HepG2 (cell line): ENCODE data around the gene SDR42E2. TPM values are rescaled to one million over a fixed set of nuclear protein-coding genes. Genes with fewer than 3 reads are reported as not detected.

Experiments
- EZH2 ChIP-seq: conservative IDR thresholded peaks from 2 replicates; pipeline ENCODE4 v1.6.1; 2012; ENCODE audit warnings: mild to moderate bottlenecking, low read depth, low read length, moderate library complexity
- MAFG ChIP-seq: sonication (generic); formaldehyde crosslinking; IDR thresholded peaks from 2 replicates; pipeline ENCODE4 v1.5.1; 2020; ENCODE audit warnings: mild to moderate bottlenecking, missing genetic modification reagents
- MEIS1 ChIP-seq: sonication (generic); formaldehyde crosslinking; IDR thresholded peaks from 2 replicates; pipeline ENCODE4 v1.9.0; 2021; ENCODE audit warnings: mild to moderate bottlenecking, missing genetic modification reagents, moderate library complexity, borderline replicate concordance
- MIXL1 ChIP-seq: IDR thresholded peaks from 2 replicates; pipeline ENCODE4 v1.6.1; 2016
- NKX3-1 ChIP-seq: sonication (generic); formaldehyde crosslinking; IDR thresholded peaks from 2 replicates; pipeline ENCODE4 v1.5.0; 2020; ENCODE audit warnings: missing genetic modification reagents
- PBX2 ChIP-seq: IDR thresholded peaks from 2 replicates; pipeline ENCODE4 v1.6.1; 2016; ENCODE audit warnings: control low read depth
- PITX1 ChIP-seq: sonication (generic); formaldehyde crosslinking; IDR thresholded peaks from 2 replicates; pipeline ENCODE4 v1.5.1; 2020; ENCODE audit warnings: mild to moderate bottlenecking, missing genetic modification reagents
- YEATS2 ChIP-seq: sonication (generic); formaldehyde crosslinking; IDR thresholded peaks from 2 replicates; pipeline ENCODE4 v1.4.0; 2020; ENCODE audit warnings: missing genetic modification reagents, borderline replicate concordance
- ZBTB26 ChIP-seq: IDR thresholded peaks from 2 replicates; pipeline ENCODE4 v1.6.1; 2016; ENCODE audit warnings: missing compliant biosample characterization, missing genetic modification reagents, borderline replicate concordance
- ZNF280D ChIP-seq: sonication (generic); formaldehyde crosslinking; IDR thresholded peaks from 2 replicates; pipeline ENCODE4 v1.5.1; 2020; ENCODE audit warnings: mild to moderate bottlenecking, missing genetic modification reagents
- ZNF337 ChIP-seq: sonication (generic); formaldehyde crosslinking; IDR thresholded peaks from 2 replicates; pipeline ENCODE4 v1.5.1; 2020; ENCODE audit warnings: missing genetic modification reagents, low read depth, mild to moderate bottlenecking, borderline replicate concordance
- ZNF644 ChIP-seq: IDR thresholded peaks from 2 replicates; pipeline ENCODE4 v1.6.1; 2016; ENCODE audit warnings: low read depth
- polyA plus RNA-seq, 8 experiments: library from polyadenylated mRNA; depleted of rRNA in 3 of 8; stranded (reverse) in 7 of 8; unstranded in 1 of 8; fragments of >200 nt; fragmentation: Illumina TruSeq in 4 of 8; extraction: Trizol in 4 of 8; gene quantifications; 2 replicates each; pipeline versions ENCODE4 v1.2.1 to v1.2.3, GENCODE V29; 2011 to 2016; ENCODE audit warnings: low read depth in 4 of 8, missing spikeins in 1 of 8, mixed read lengths in 1 of 8; ENCODE audit not compliant: insufficient read depth in 1 of 8
- total RNA-seq, 5 experiments: library from RNA; depleted of rRNA; stranded (reverse); fragments of >200 nt; fragmentation: Illumina TruSeq; extraction: Trizol; gene quantifications; 2 replicates each; pipeline ENCODE4 v1.2.3, GENCODE V29; 2016; ENCODE audit warnings: low read depth in 1 of 5
- TF ChIP-seq, protein P1 (sequence below): sonication (generic); formaldehyde crosslinking; IDR thresholded peaks from 2 replicates; pipeline ENCODE4 v1.4.0; 2020; ENCODE audit warnings: missing genetic modification reagents
- TF ChIP-seq, protein P2 (sequence below): sonication (generic); formaldehyde crosslinking; IDR thresholded peaks from 2 replicates; pipeline ENCODE4 v1.8.0; 2022; ENCODE audit warnings: mild to moderate bottlenecking, missing genetic modification reagents
- TF ChIP-seq, protein P3 (sequence below): sonication (generic); formaldehyde crosslinking; IDR thresholded peaks from 2 replicates; pipeline ENCODE4 v1.5.1; 2020; ENCODE audit warnings: missing genetic modification reagents, mild to moderate bottlenecking, borderline replicate concordance

The SDR42E2 gene
- total and polyA plus RNA-seq, 2 of the 13 experiments (the other 11 are each of a cell fraction or from before 2014, with no cell fraction given) = 0.05 to 0.11 TPM

GRCh38 chr16:22188595-22189442 is 26.5 kb downstream of the SDR42E2 start (continued):
- TF ChIP-seq PBX2 (CRISPR knock-in tag) = no peak
- no peak for TF ChIP-seq EZH2
- TF ChIP-seq ZNF280D (CRISPR knock-in tag) = no peak
- TF ChIP-seq YEATS2 (CRISPR knock-in tag) = peak; percentile 34; the same call in 1 of the 2 replicates
- TF ChIP-seq, protein P1, sequence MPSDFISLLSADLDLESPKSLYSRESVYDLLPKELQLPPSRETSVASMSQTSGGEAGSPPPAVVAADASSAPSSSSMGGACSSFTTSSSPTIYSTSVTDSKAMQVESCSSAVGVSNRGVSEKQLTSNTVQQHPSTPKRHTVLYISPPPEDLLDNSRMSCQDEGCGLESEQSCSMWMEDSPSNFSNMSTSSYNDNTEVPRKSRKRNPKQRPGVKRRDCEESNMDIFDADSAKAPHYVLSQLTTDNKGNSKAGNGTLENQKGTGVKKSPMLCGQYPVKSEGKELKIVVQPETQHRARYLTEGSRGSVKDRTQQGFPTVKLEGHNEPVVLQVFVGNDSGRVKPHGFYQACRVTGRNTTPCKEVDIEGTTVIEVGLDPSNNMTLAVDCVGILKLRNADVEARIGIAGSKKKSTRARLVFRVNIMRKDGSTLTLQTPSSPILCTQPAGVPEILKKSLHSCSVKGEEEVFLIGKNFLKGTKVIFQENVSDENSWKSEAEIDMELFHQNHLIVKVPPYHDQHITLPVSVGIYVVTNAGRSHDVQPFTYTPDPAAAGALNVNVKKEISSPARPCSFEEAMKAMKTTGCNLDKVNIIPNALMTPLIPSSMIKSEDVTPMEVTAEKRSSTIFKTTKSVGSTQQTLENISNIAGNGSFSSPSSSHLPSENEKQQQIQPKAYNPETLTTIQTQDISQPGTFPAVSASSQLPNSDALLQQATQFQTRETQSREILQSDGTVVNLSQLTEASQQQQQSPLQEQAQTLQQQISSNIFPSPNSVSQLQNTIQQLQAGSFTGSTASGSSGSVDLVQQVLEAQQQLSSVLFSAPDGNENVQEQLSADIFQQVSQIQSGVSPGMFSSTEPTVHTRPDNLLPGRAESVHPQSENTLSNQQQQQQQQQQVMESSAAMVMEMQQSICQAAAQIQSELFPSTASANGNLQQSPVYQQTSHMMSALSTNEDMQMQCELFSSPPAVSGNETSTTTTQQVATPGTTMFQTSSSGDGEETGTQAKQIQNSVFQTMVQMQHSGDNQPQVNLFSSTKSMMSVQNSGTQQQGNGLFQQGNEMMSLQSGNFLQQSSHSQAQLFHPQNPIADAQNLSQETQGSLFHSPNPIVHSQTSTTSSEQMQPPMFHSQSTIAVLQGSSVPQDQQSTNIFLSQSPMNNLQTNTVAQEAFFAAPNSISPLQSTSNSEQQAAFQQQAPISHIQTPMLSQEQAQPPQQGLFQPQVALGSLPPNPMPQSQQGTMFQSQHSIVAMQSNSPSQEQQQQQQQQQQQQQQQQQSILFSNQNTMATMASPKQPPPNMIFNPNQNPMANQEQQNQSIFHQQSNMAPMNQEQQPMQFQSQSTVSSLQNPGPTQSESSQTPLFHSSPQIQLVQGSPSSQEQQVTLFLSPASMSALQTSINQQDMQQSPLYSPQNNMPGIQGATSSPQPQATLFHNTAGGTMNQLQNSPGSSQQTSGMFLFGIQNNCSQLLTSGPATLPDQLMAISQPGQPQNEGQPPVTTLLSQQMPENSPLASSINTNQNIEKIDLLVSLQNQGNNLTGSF = no peak
- TF ChIP-seq MIXL1 (CRISPR knock-in tag) = peak; percentile 86
- no peak for TF ChIP-seq MAFG (CRISPR knock-in tag)
- TF ChIP-seq, protein P2, sequence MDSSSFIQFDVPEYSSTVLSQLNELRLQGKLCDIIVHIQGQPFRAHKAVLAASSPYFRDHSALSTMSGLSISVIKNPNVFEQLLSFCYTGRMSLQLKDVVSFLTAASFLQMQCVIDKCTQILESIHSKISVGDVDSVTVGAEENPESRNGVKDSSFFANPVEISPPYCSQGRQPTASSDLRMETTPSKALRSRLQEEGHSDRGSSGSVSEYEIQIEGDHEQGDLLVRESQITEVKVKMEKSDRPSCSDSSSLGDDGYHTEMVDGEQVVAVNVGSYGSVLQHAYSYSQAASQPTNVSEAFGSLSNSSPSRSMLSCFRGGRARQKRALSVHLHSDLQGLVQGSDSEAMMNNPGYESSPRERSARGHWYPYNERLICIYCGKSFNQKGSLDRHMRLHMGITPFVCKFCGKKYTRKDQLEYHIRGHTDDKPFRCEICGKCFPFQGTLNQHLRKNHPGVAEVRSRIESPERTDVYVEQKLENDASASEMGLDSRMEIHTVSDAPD (CRISPR knock-in tag) = no peak
- TF ChIP-seq NKX3-1 (CRISPR knock-in tag) = no peak
- no peak; the same call in 1 of the 2 replicates for TF ChIP-seq MEIS1 (CRISPR knock-in tag)
- TF ChIP-seq ZNF644 (CRISPR knock-in tag) = no peak
- TF ChIP-seq, protein P3, sequence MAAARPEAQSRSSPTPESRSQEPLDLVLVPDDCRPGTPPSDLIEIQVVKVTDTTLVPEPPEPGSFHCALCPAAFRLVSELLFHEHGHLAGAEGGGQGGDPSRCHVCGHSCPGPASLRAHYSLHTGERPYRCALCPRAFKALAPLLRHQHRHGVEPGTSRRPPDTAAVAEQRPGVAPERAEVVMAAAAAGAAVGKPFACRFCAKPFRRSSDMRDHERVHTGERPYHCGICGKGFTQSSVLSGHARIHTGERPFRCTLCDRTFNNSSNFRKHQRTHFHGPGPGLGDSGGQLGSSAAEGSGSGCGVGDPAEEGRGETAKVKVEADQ = no peak
- TF ChIP-seq PITX1 (CRISPR knock-in tag) = peak; percentile 37
- no peak for TF ChIP-seq ZNF337 (CRISPR knock-in tag)
- no peak for TF ChIP-seq ZBTB26 (CRISPR knock-in tag)
